GM21381 (cell line): ENCODE data around the gene CYP4F12.

Experiments used
- ATAC-seq: cut with Tn5 transposase; IDR thresholded peaks from one replicate; pipeline ENCODE4 v1.9.1; 2021; ENCODE audit warnings: mild to moderate bottlenecking, moderate library complexity; ENCODE audit not compliant: unreplicated experiment

The CYP4F12 gene

GRCh38 chr19:15672580-15673175, at the start of gene CYP4F12:
TSS of gene CYP4F12 (plus strand) at chr19:15673087. CDS start at chr19:15673530, 443 bp downstream.
- ATAC-seq, result no peak

GRCh38 chr19:15623711-15624318, 49.1 kb upstream of the CYP4F12 start:
- ATAC-seq, result no peak

GRCh38 chr19:15628236-15629002, 44.5 kb upstream of the CYP4F12 start:
- no peak for ATAC-seq

GRCh38 chr19:15629003-15629880, 43.6 kb upstream of the CYP4F12 start:
- no peak for ATAC-seq

GRCh38 chr19:15631817-15632216, 41.1 kb upstream of the CYP4F12 start:
- ATAC-seq, result no peak

- ATAC-seq, result no peak
These were observed 39.6 kb upstream of the CYP4F12 start for GRCh38 chr19:15633082-15633835.

GRCh38 chr19:15634105-15634504, 38.8 kb upstream of the CYP4F12 start:
- no peak for ATAC-seq

GRCh38 chr19:15635016-15635805, 37.7 kb upstream of the CYP4F12 start:
- ATAC-seq, result no peak

GRCh38 chr19:15636026-15636425, 36.9 kb upstream of the CYP4F12 start:
- ATAC-seq, result no peak

GRCh38 chr19:15639596-15639995, 33.3 kb upstream of the CYP4F12 start:
- no peak for ATAC-seq

GRCh38 chr19:15640294-15640903, 32.5 kb upstream of the CYP4F12 start, which contains the start of gene CYP4F3:
TSS of gene CYP4F3 (plus strand) at chr19:15640897. CDS start at chr19:15641416, 519 bp downstream.
- ATAC-seq, result no peak

GRCh38 chr19:15640904-15641597, 31.8 kb upstream of the CYP4F12 start:
- ATAC-seq, result no peak

GRCh38 chr19:15641901-15642491, 30.9 kb upstream of the CYP4F12 start:
- no peak for ATAC-seq

GRCh38 chr19:15642807-15643206, 30.1 kb upstream of the CYP4F12 start:
- no peak for ATAC-seq

GRCh38 chr19:15643387-15643786, 29.5 kb upstream of the CYP4F12 start:
- ATAC-seq, result no peak

- ATAC-seq, result no peak
These were observed 28.7 kb upstream of the CYP4F12 start for GRCh38 chr19:15644066-15644741.

GRCh38 chr19:15644816-15645215, 28.1 kb upstream of the CYP4F12 start:
- no peak for ATAC-seq

- no peak for ATAC-seq
These were observed 23.4 kb upstream of the CYP4F12 start for GRCh38 chr19:15649526-15649925.
